GM23338 (cell line): Measurements from ENCODE around the gene OS9. TPM values are rescaled to one million over a fixed set of nuclear protein-coding genes. Genes with fewer than 3 reads are reported as not detected.

Experiments used
- ATAC-seq: fragments of 200-7000 bp; cut with Tn5 transposase; 3 replicates; pipeline ENCODE4 v1.9.1; 2020
- DNase-seq: peaks from one replicate; pipeline ENCODE4 v3.0.0-alpha.2; 2015; ENCODE audit warnings: low spot score
- H2AFZ ChIP-seq: fragments of 200-600 bp; sonication (generic); 2 replicates; pipeline ENCODE4 v1.8.0; 2016; ENCODE audit warnings: antibody characterized with exemption, mild to moderate bottlenecking, moderate library complexity
- H3F3A ChIP-seq: fragments of 200-600 bp; sonication (generic); replicated peaks from 2 replicates; pipeline ENCODE4 v1.8.0; 2017; ENCODE audit warnings: antibody characterized with exemption, mixed run types, low read depth
- H3K27ac ChIP-seq: fragments of 200-600 bp; sonication (generic); 2 replicates; pipeline ENCODE4 v1.6.1; 2016; ENCODE audit warnings: low read depth
- H3K27me3 ChIP-seq: fragments of 200-600 bp; sonication (generic); 2 replicates; pipeline ENCODE4 v1.8.0; 2016; ENCODE audit warnings: mild to moderate bottlenecking, mixed run types, moderate library complexity; ENCODE audit not compliant: insufficient read depth
- H3K36me3 ChIP-seq: fragments of 200-600 bp; sonication (generic); 2 replicates; pipeline ENCODE4 v1.8.0; 2016; ENCODE audit warnings: mild to moderate bottlenecking; ENCODE audit not compliant: insufficient read depth
- H3K4me1 ChIP-seq: fragments of 200-600 bp; sonication (generic); 2 replicates; pipeline ENCODE4 v1.8.0; 2016; ENCODE audit warnings: mild to moderate bottlenecking, moderate library complexity; ENCODE audit not compliant: insufficient read depth
- H3K4me2 ChIP-seq: fragments of 200-600 bp; sonication (generic); 2 replicates; pipeline ENCODE4 v1.7.1; 2017; ENCODE audit warnings: mixed run types
- H3K4me3 ChIP-seq: fragments of 200-600 bp; sonication (generic); 2 replicates; pipeline ENCODE4 v1.6.1; 2016; ENCODE audit warnings: mixed run types
- H3K79me2 ChIP-seq: fragments of 200-600 bp; sonication (generic); replicated peaks from 2 replicates; pipeline ENCODE4 v1.8.0; 2017; ENCODE audit warnings: mild to moderate bottlenecking; ENCODE audit not compliant: insufficient read depth
- H3K9me2 ChIP-seq: fragments of 200-600 bp; sonication (generic); 2 replicates; pipeline ENCODE4 v1.8.0; 2017; ENCODE audit not compliant: insufficient read depth
- H4K20me1 ChIP-seq: fragments of 200-600 bp; sonication (generic); replicated peaks from 2 replicates; pipeline ENCODE4 v1.8.0; 2017; ENCODE audit warnings: mild to moderate bottlenecking; ENCODE audit not compliant: insufficient read depth
- H3K27ac Mint-ChIP-seq: 2 replicates; pipeline ENCODE4 v1.8.0; 2020; ENCODE audit warnings: inconsistent platforms, mild to moderate bottlenecking, moderate library complexity, mixed read lengths
- H3K27me3 Mint-ChIP-seq: 3 replicates; pipeline ENCODE4 v1.8.0; 2022; ENCODE audit warnings: low read depth, mild to moderate bottlenecking, moderate library complexity, mixed read lengths, inconsistent platforms; ENCODE audit not compliant: insufficient read depth, poor library complexity
- H3K36me3 Mint-ChIP-seq: 3 replicates; pipeline ENCODE4 v1.8.0; 2021; ENCODE audit warnings: low read depth, mild to moderate bottlenecking, inconsistent platforms, moderate library complexity, mixed read lengths
- H3K4me1 Mint-ChIP-seq: 3 replicates; pipeline ENCODE4 v1.8.0; 2020; ENCODE audit warnings: mild to moderate bottlenecking, inconsistent platforms, mixed read lengths
- H3K4me3 Mint-ChIP-seq: 3 replicates; pipeline ENCODE4 v1.8.0; 2021; ENCODE audit warnings: moderate library complexity, mild to moderate bottlenecking, inconsistent platforms, mixed read lengths
- H3K9me3 Mint-ChIP-seq: 3 replicates; pipeline ENCODE4 v1.8.0; 2020; ENCODE audit warnings: moderate library complexity, mild to moderate bottlenecking, inconsistent platforms, mixed read lengths
- CTCF ChIP-seq, 2 experiments: fragments of 200-600 bp in 1 of 2; sonication (generic) in 1 of 2; conservative IDR thresholded peaks; 2 replicates each; pipeline versions ENCODE4 v1.5.1 to v1.6.1; 2016 to 2017; ENCODE audit warnings: antibody characterized with exemption in 2 of 2, low read depth in 2 of 2, mild to moderate bottlenecking in 2 of 2, moderate library complexity in 1 of 2
- ETS1 ChIP-seq: IDR thresholded peaks from 2 replicates; pipeline ENCODE4 v1.6.1; 2016; ENCODE audit warnings: antibody characterized with exemption
- NANOG ChIP-seq: IDR thresholded peaks from 2 replicates; pipeline ENCODE4 v1.6.1; 2016; ENCODE audit warnings: antibody characterized with exemption, borderline replicate concordance
- POLR2AphosphoS5 ChIP-seq: IDR thresholded peaks from 2 replicates; pipeline ENCODE4 v1.6.1; 2016; ENCODE audit warnings: antibody characterized with exemption, low read depth
- REST ChIP-seq: IDR thresholded peaks from one replicate; pipeline ENCODE4 v1.6.1; 2018; ENCODE audit warnings: antibody characterized with exemption; ENCODE audit not compliant: unreplicated experiment
- STAT1 ChIP-seq: IDR thresholded peaks from one replicate; pipeline ENCODE4 v1.6.1; 2016; ENCODE audit warnings: antibody characterized with exemption; ENCODE audit not compliant: unreplicated experiment
- ZNF114 ChIP-seq: fragments of 250-450 bp; sonication (Bioruptor Pico); IDR thresholded peaks from 2 replicates; pipeline ENCODE4 v1.5.0; 2020; ENCODE audit warnings: mild to moderate bottlenecking, moderate library complexity
- polyA plus RNA-seq: library from polyadenylated mRNA; unstranded; fragments of >200 nt; fragmentation: Nextera tagmentation; extraction: Ambion mirVana; gene quantifications from 2 replicates; pipeline ENCODE4 v1.2.1, GENCODE V29; 2016
- total RNA-seq: library from RNA; depleted of rRNA; stranded (reverse); fragments of >200 nt; shearing (Covaris generic); gene quantifications from 2 replicates; pipeline ENCODE4 v1.2.3, GENCODE V29; 2014

OS9 gene
- total and polyA plus RNA-seq, 2 experiments from 2014 or later: 27.5 to 79.7 TPM

- TF ChIP-seq REST: no peak
- TF ChIP-seq CTCF (conservative IDR thresholded peaks at IDR 0.05; ENCODE audit: low read depth in 2 of 2): no peak
Measured at GRCh38 chr12:57767876-57768275, 73.9 kb downstream of the OS9 start (continued).

- Histone ChIP-seq H3K4me2 (no peak overlapping the region), H3F3A (peaks cover 11% of the 10 kb centered on the region), H3K9me2 (no peaks in the 10 kb centered on the region), H3K27ac (no peak overlapping the region), H3K4me3 (no peak overlapping the region), H4K20me1 (peaks cover 7% of the 10 kb centered on the region; the same call in 1 of the 2 replicates), H3K36me3 (no peaks in the 10 kb centered on the region; the same call in 1 of the 2 replicates), H2AFZ (no peak overlapping the region), H3K79me2 (no peaks in the 10 kb centered on the region), H3K4me1 (peaks cover 14% of the 10 kb centered on the region; the same call in 1 of the 2 replicates), H3K27me3 (peaks cover 52% of the 10 kb centered on the region)
- peaks cover 35% of the 10 kb centered on the region for H3K36me3 Mint-ChIP-seq
- TF ChIP-seq NANOG (no peak), POLR2AphosphoS5 (no peak), ETS1 (no peak), ZNF114 (CRISPR knock-in tag) (no peak)
- no peak overlapping the region for H3K27ac Mint-ChIP-seq
- peak overlapping the region; percentile 21; the same call in 1 of the 3 replicates for H3K4me3 Mint-ChIP-seq
- ATAC-seq (no peak), DNase-seq (no peak)
- peaks cover 38% of the 10 kb centered on the region for H3K27me3 Mint-ChIP-seq
- H3K4me1 Mint-ChIP-seq: peaks cover 25% of the 10 kb centered on the region
- no peaks in the 10 kb centered on the region; the same call in 2 of the 3 replicates for H3K9me3 Mint-ChIP-seq
Measured at GRCh38 chr12:57769594-57769993, 75.7 kb downstream of the OS9 start.

GRCh38 chr12:57770734-57771133 lies 76.8 kb downstream of the OS9 start:
- no peak overlapping the region for H3K27ac Mint-ChIP-seq
- no peak for DNase-seq
- Histone ChIP-seq H3K9me2 (no peaks in the 10 kb centered on the region), H3K36me3 (no peaks in the 10 kb centered on the region; the same call in 1 of the 2 replicates), H4K20me1 (peaks cover 7% of the 10 kb centered on the region; the same call in 1 of the 2 replicates), H3F3A (peaks cover 9% of the 10 kb centered on the region; the same call in 1 of the 2 replicates), H3K4me2 (no peak overlapping the region), H3K4me1 (peaks cover 14% of the 10 kb centered on the region; the same call in 1 of the 2 replicates), H3K27me3 (peaks cover 41% of the 10 kb centered on the region), H3K27ac (no peak overlapping the region), H3K4me3 (peak overlapping the region; percentile 78; the same call in 1 of the 2 replicates), H2AFZ (no peak overlapping the region), H3K79me2 (no peaks in the 10 kb centered on the region)
- no peak for ATAC-seq
- H3K27me3 Mint-ChIP-seq: peaks cover 28% of the 10 kb centered on the region
- H3K9me3 Mint-ChIP-seq: no peaks in the 10 kb centered on the region; the same call in 2 of the 3 replicates
- H3K36me3 Mint-ChIP-seq: peaks cover 35% of the 10 kb centered on the region
- peak overlapping the region; percentile 98 for H3K4me3 Mint-ChIP-seq
- peaks cover 22% of the 10 kb centered on the region for H3K4me1 Mint-ChIP-seq
- TF ChIP-seq ETS1: no peak
- TF ChIP-seq STAT1: no peak
- TF ChIP-seq REST: no peak
